ENCODE data around the gene ALPL.

Gene ALPL

DNA sequence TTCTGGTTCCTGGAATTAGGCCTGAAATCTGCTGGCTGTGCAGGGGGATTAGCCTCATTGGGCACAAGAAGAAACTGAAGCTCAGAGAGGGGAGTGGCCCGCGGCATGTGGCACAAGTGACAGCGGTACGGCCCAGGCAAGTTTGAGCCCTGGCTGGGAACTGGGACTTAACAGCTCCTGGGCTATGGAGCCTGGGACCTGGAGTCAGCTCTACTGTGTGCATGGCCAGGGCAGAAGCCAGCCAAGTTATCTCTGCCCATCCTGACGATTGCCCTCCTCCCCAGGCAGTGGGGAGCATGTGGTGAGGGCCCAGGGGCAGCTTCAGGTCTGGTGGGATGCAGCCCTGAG is 61.3 kb downstream of the ALPL start:
- H3K27me3 ChIP-seq (ENCODE audit: control insufficient read depth, insufficient read depth, low read length), result no peaks in the 10 kb centered on the region
- H3K4me3 ChIP-seq (ENCODE audit: low read length), result no peak overlapping the region
- H3K27ac ChIP-seq (ENCODE audit: low read depth, low read length), result no peak overlapping the region
- peaks cover 5% of the 10 kb centered on the region for H3K4me1 ChIP-seq (ENCODE audit: control insufficient read depth, insufficient read depth, low read length)
- H3K36me3 ChIP-seq (ENCODE audit: control insufficient read depth, insufficient read depth, low read length), result no peaks in the 10 kb centered on the region
- H3K9ac ChIP-seq (ENCODE audit: low read length), result no peak overlapping the region

- Histone ChIP-seq H3K27ac (ENCODE audit: low read depth, low read length) (no peak overlapping the region), H3K4me1 (ENCODE audit: control insufficient read depth, insufficient read depth, low read length) (peaks cover 5% of the 10 kb centered on the region), H3K27me3 (ENCODE audit: control insufficient read depth, insufficient read depth, low read length) (no peaks in the 10 kb centered on the region), H3K36me3 (ENCODE audit: control insufficient read depth, insufficient read depth, low read length) (no peaks in the 10 kb centered on the region), H3K9ac (ENCODE audit: low read length) (no peak overlapping the region), H3K4me3 (ENCODE audit: low read length) (no peak overlapping the region)
These were observed 61.7 kb downstream of the ALPL start for GRCh38 chr1:21570885-21571284.

DNA sequence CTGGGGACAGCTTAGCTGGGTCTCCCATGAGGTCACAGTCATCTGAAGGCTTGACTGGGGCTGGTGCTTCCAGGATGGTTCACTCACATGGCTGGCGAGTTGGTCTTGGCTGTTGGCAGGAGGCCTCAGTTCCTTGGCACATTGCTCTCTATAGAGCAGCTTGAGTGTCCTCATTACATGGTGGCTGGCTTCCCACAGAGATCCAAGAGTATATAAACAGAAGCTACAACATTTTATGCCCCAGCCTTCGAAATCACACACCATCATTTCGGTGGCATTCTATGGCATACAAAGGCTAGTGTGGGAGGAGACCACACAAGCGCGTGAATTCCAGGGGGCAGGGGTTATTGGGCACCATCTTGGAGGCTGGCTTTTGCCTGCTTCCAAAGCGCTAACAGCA is 63.0 kb downstream of the ALPL start:
- Histone ChIP-seq H3K36me3 (ENCODE audit: control insufficient read depth, insufficient read depth, low read length) (no peaks in the 10 kb centered on the region), H3K27ac (ENCODE audit: low read depth, low read length) (no peak overlapping the region), H3K27me3 (ENCODE audit: control insufficient read depth, insufficient read depth, low read length) (no peaks in the 10 kb centered on the region), H3K4me3 (ENCODE audit: low read length) (no peak overlapping the region), H3K9ac (ENCODE audit: low read length) (no peak overlapping the region), H3K4me1 (ENCODE audit: control insufficient read depth, insufficient read depth, low read length) (peaks cover 5% of the 10 kb centered on the region)

- Histone ChIP-seq H3K36me3 (ENCODE audit: control insufficient read depth, insufficient read depth, low read length) (no peaks in the 10 kb centered on the region), H3K27me3 (ENCODE audit: control insufficient read depth, insufficient read depth, low read length) (no peaks in the 10 kb centered on the region), H3K9ac (ENCODE audit: low read length) (no peak overlapping the region), H3K27ac (ENCODE audit: low read depth, low read length) (no peak overlapping the region), H3K4me1 (ENCODE audit: control insufficient read depth, insufficient read depth, low read length) (peaks cover 5% of the 10 kb centered on the region), H3K4me3 (ENCODE audit: low read length) (no peak overlapping the region)
These were observed 63.6 kb downstream of the ALPL start for GRCh38 chr1:21572735-21573277.

GRCh38 chr1:21573475-21573874 is 64.3 kb downstream of the ALPL start:
- H3K9ac ChIP-seq (ENCODE audit: low read length), result no peak overlapping the region
- no peak overlapping the region for H3K27ac ChIP-seq (ENCODE audit: low read depth, low read length)
- H3K4me3 ChIP-seq (ENCODE audit: low read length), result no peak overlapping the region
- no peaks in the 10 kb centered on the region for H3K27me3 ChIP-seq (ENCODE audit: control insufficient read depth, insufficient read depth, low read length)
- H3K4me1 ChIP-seq (ENCODE audit: control insufficient read depth, insufficient read depth, low read length), result peaks cover 5% of the 10 kb centered on the region
- no peaks in the 10 kb centered on the region for H3K36me3 ChIP-seq (ENCODE audit: control insufficient read depth, insufficient read depth, low read length)

GRCh38 chr1:21573971-21574465 is 64.8 kb downstream of the ALPL start:
- no peaks in the 10 kb centered on the region for H3K36me3 ChIP-seq (ENCODE audit: control insufficient read depth, insufficient read depth, low read length)
- no peak overlapping the region for H3K27ac ChIP-seq (ENCODE audit: low read depth, low read length)
- peaks cover 5% of the 10 kb centered on the region for H3K4me1 ChIP-seq (ENCODE audit: control insufficient read depth, insufficient read depth, low read length)
- H3K4me3 ChIP-seq (ENCODE audit: low read length), result peak overlapping the region; percentile 16
- H3K9ac ChIP-seq (ENCODE audit: low read length), result no peak overlapping the region
- no peaks in the 10 kb centered on the region for H3K27me3 ChIP-seq (ENCODE audit: control insufficient read depth, insufficient read depth, low read length)

GRCh38 chr1:21574466-21575151 is 65.4 kb downstream of the ALPL start:
- H3K4me3 ChIP-seq (ENCODE audit: low read length), result peak overlapping the region; percentile 16
- H3K4me1 ChIP-seq (ENCODE audit: control insufficient read depth, insufficient read depth, low read length), result peaks cover 5% of the 10 kb centered on the region
- H3K9ac ChIP-seq (ENCODE audit: low read length), result no peak overlapping the region
- H3K27ac ChIP-seq (ENCODE audit: low read depth, low read length), result no peak overlapping the region
- H3K36me3 ChIP-seq (ENCODE audit: control insufficient read depth, insufficient read depth, low read length), result no peaks in the 10 kb centered on the region
- H3K27me3 ChIP-seq (ENCODE audit: control insufficient read depth, insufficient read depth, low read length), result no peaks in the 10 kb centered on the region

DNA sequence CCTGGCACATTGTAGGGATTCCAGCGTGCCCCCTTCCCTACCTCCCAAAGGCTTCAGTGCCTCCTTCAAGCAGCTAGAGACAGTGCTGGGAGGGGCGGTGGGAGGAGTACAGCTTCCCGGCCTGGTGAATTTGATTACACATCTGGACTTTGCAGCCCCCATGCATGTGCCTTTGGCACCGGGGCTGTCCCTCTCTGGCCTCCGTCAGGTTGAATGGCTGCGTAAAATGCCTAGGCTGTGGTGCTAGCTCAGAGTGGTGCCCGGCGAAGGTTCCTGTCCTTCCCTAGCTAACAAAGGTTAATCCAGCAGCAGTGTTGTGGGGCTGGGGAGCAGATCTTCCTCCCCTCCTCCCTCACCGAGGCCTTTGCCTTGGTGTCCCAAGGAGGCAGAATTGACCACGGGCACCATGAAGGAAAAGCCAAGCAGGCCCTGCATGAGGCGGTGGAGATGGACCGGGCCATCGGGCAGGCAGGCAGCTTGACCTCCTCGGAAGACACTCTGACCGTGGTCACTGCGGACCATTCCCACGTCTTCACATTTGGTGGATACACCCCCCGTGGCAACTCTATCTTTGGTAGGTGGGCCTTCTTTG is 66.2 kb downstream of the ALPL start:
- Histone ChIP-seq H3K27ac (ENCODE audit: low read depth, low read length) (no peak overlapping the region), H3K4me1 (ENCODE audit: control insufficient read depth, insufficient read depth, low read length) (peaks cover 5% of the 10 kb centered on the region), H3K9ac (ENCODE audit: low read length) (no peak overlapping the region), H3K27me3 (ENCODE audit: control insufficient read depth, insufficient read depth, low read length) (no peaks in the 10 kb centered on the region), H3K4me3 (ENCODE audit: low read length) (no peak overlapping the region), H3K36me3 (ENCODE audit: control insufficient read depth, insufficient read depth, low read length) (no peaks in the 10 kb centered on the region)

- Histone ChIP-seq H3K9ac (ENCODE audit: low read length) (no peak overlapping the region), H3K4me1 (ENCODE audit: control insufficient read depth, insufficient read depth, low read length) (peaks cover 5% of the 10 kb centered on the region), H3K27me3 (ENCODE audit: control insufficient read depth, insufficient read depth, low read length) (no peaks in the 10 kb centered on the region), H3K4me3 (ENCODE audit: low read length) (no peak overlapping the region), H3K36me3 (ENCODE audit: control insufficient read depth, insufficient read depth, low read length) (no peaks in the 10 kb centered on the region), H3K27ac (ENCODE audit: low read depth, low read length) (no peak overlapping the region)
These were observed 67.0 kb downstream of the ALPL start for GRCh38 chr1:21576031-21576797.

GRCh38 chr1:21576798-21577187 is 67.6 kb downstream of the ALPL start:
- H3K4me1 ChIP-seq (ENCODE audit: control insufficient read depth, insufficient read depth, low read length), result peaks cover 5% of the 10 kb centered on the region
- H3K27ac ChIP-seq (ENCODE audit: low read depth, low read length), result no peak overlapping the region
- H3K9ac ChIP-seq (ENCODE audit: low read length), result no peak overlapping the region
- no peak overlapping the region for H3K4me3 ChIP-seq (ENCODE audit: low read length)
- no peaks in the 10 kb centered on the region for H3K27me3 ChIP-seq (ENCODE audit: control insufficient read depth, insufficient read depth, low read length)
- H3K36me3 ChIP-seq (ENCODE audit: control insufficient read depth, insufficient read depth, low read length), result no peaks in the 10 kb centered on the region

DNA sequence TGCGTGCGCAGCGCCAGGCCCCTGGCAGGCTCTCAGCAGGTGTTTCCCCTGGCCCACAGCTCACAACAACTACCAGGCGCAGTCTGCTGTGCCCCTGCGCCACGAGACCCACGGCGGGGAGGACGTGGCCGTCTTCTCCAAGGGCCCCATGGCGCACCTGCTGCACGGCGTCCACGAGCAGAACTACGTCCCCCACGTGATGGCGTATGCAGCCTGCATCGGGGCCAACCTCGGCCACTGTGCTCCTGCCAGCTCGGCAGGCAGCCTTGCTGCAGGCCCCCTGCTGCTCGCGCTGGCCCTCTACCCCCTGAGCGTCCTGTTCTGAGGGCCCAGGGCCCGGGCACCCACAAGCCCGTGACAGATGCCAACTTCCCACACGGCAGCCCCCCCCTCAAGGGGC is 68.1 kb downstream of the ALPL start:
- Histone ChIP-seq H3K4me1 (ENCODE audit: control insufficient read depth, insufficient read depth, low read length) (peaks cover 5% of the 10 kb centered on the region), H3K36me3 (ENCODE audit: control insufficient read depth, insufficient read depth, low read length) (no peaks in the 10 kb centered on the region), H3K27me3 (ENCODE audit: control insufficient read depth, insufficient read depth, low read length) (no peaks in the 10 kb centered on the region), H3K27ac (ENCODE audit: low read depth, low read length) (no peak overlapping the region), H3K4me3 (ENCODE audit: low read length) (no peak overlapping the region), H3K9ac (ENCODE audit: low read length) (no peak overlapping the region)

GRCh38 chr1:21577933-21578332 is 68.7 kb downstream of the ALPL start:
- Histone ChIP-seq H3K27ac (ENCODE audit: low read depth, low read length) (no peak overlapping the region), H3K36me3 (ENCODE audit: control insufficient read depth, insufficient read depth, low read length) (no peaks in the 10 kb centered on the region), H3K4me3 (ENCODE audit: low read length) (no peak overlapping the region), H3K4me1 (ENCODE audit: control insufficient read depth, insufficient read depth, low read length) (peaks cover 5% of the 10 kb centered on the region), H3K27me3 (ENCODE audit: control insufficient read depth, insufficient read depth, low read length) (no peaks in the 10 kb centered on the region), H3K9ac (ENCODE audit: low read length) (no peak overlapping the region)
